ENCODE measurements around the gene GET3.

GET3 gene

GRCh38 chr19:12769689-12770088, 32.4 kb downstream of the GET3 start:
- no peak overlapping the region for H3K27ac ChIP-seq
- TF ChIP-seq CTCF (conservative IDR thresholded peaks at IDR 0.05) = no peak

GRCh38 chr19:12770922-12771321, 33.6 kb downstream of the GET3 start:
- H3K27ac ChIP-seq = no peak overlapping the region
- TF ChIP-seq CTCF (conservative IDR thresholded peaks at IDR 0.05) = no peak

GRCh38 chr19:12772323-12772722, 35.0 kb downstream of the GET3 start:
- H3K27ac ChIP-seq = 0 out of 2 replicates have a peak overlapping the region, but pooled peaks have one; percentile 93
- TF ChIP-seq CTCF (conservative IDR thresholded peaks at IDR 0.05) = no peak

GRCh38 chr19:12773571-12773970, 36.3 kb downstream of the GET3 start:
- H3K27ac ChIP-seq = peak overlapping the region; percentile 93
- 0 out of 2 replicates have a peak, but pooled peaks have one; percentile 14 for TF ChIP-seq CTCF (conservative IDR thresholded peaks at IDR 0.05)

GRCh38 chr19:12774588-12775555, 37.6 kb downstream of the GET3 start, which contains the start of gene HOOK2:
Gene HOOK2 (minus strand): TSS chr19:12775552. CDS start chr19:12775449, 103 bp downstream.
- no peak for TF ChIP-seq CTCF (conservative IDR thresholded peaks at IDR 0.05)
- H3K27ac ChIP-seq = peak within 1 kb of the TSS; percentile 93

GRCh38 chr19:12777217-12778016, 40.1 kb downstream of the GET3 start:
- peak; percentile 96 for TF ChIP-seq CTCF (conservative IDR thresholded peaks at IDR 0.05)
- peak overlapping the region; percentile 75 for H3K27ac ChIP-seq
